HCT116 (cell line): Measurements from ENCODE around the gene ZFP36L2. TPM values are rescaled to one million over a fixed set of nuclear protein-coding genes. Genes with fewer than 3 reads are reported as not detected.

ENCODE experiments used
- ATAC-seq: fragments of 200-7000 bp; cut with Tn5 transposase; 2 replicates; pipeline ENCODE4 v1.9.1; 2020; ENCODE audit warnings: mild to moderate bottlenecking, moderate library complexity
- BruUV-seq: library from RNA; stranded (reverse); fragments of 400-500 nt; replicated peaks from 2 replicates; lab custom pipeline; 2021; lab: Mats Ljungman, UMichigan
- CTCF ChIA-PET: fragments of 300-600 bp; sonication (Branson Sonifier 250); formaldehyde crosslinking; loops from one replicate; lab custom pipeline; 2021; ENCODE audit warnings: antibody characterized with exemption; lab: Charles Lee
- POLR2A ChIA-PET: fragments of 300-600, 350-600 bp; sonication (Branson Sonifier 250); formaldehyde crosslinking; loops from one replicate; lab custom pipeline; 2021; ENCODE audit warnings: antibody characterized with exemption; lab: Charles Lee
- RAD21 ChIA-PET, 2 experiments: fragments of 300-600 bp; sonication (Branson Sonifier 250); formaldehyde crosslinking; loops; one replicate each; lab custom pipeline; 2023; ENCODE audit warnings: low total read pairs in 2 of 2; ENCODE audit not compliant: uncharacterized antibody in 2 of 2, unreplicated experiment in 2 of 2, low non-redundant PET in 1 of 2; lab: Charles Lee
- DNase-seq: peaks from one replicate; pipeline ENCODE4 v3.0.0-alpha.2; 2010; ENCODE audit warnings: low read depth, low spot score
- H2AFZ ChIP-seq: fragments of 200-600 bp; shearing (Covaris generic), sonication (generic); 2 replicates; pipeline ENCODE4 v1.6.1; 2017; ENCODE audit warnings: low read depth, mixed run types, mixed read lengths, antibody characterized with exemption, low read length; ENCODE audit not compliant: poor library complexity, severe bottlenecking
- H3K27ac ChIP-seq: 2 replicates; pipeline ENCODE4 v1.5.1; 2012; ENCODE audit warnings: low read depth, low read length
- H3K27me3 ChIP-seq: fragments of 200-600 bp; sonication (generic); 2 replicates; pipeline ENCODE4 v1.6.1; 2016; ENCODE audit warnings: mixed run types, low read length, mixed read lengths; ENCODE audit not compliant: insufficient read depth
- H3K36me3 ChIP-seq, 2 experiments: fragments of 200-500 bp in 1 of 2; fragments of 200-600 bp in 1 of 2; sonication (Bioruptor generic) in 1 of 2; sonication (generic) in 1 of 2; 2 replicates each; pipeline versions ENCODE4 v1.5.1 to v1.6.1; 2014 to 2016; ENCODE audit warnings: low read length in 2 of 2, inconsistent platforms in 1 of 2, mixed read lengths in 1 of 2, mixed run types in 1 of 2; ENCODE audit not compliant: insufficient read depth in 2 of 2, control insufficient read depth in 1 of 2
- H3K4me1 ChIP-seq, 2 experiments: fragments of 200-600 bp in 1 of 2; sonication (generic) in 1 of 2; 2 replicates each; pipeline versions ENCODE4 v1.5.1 to v1.6.1; 2012 to 2017; ENCODE audit warnings: low read length in 2 of 2, inconsistent platforms in 1 of 2, mild to moderate bottlenecking in 1 of 2, mixed read lengths in 1 of 2, mixed run types in 1 of 2, moderate library complexity in 1 of 2; ENCODE audit not compliant: insufficient read depth in 2 of 2, control insufficient read depth in 1 of 2
- H3K4me2 ChIP-seq: fragments of 200-600 bp; sonication (generic); 2 replicates; pipeline ENCODE4 v1.6.1; 2017; ENCODE audit warnings: mixed run types, low read length, mixed read lengths
- H3K4me3 ChIP-seq, 2 experiments: fragments of 200-600 bp in 1 of 2; sonication (generic) in 1 of 2; replicated peaks in 1 of 2; 2 replicates each; pipeline ENCODE4 v1.5.1; 2011 to 2016; ENCODE audit warnings: low read length in 2 of 2, control low read depth in 1 of 2, low read depth in 1 of 2, mild to moderate bottlenecking in 1 of 2, mixed read lengths in 1 of 2, mixed run types in 1 of 2
- H3K79me2 ChIP-seq: fragments of 200-600 bp; sonication (generic); 2 replicates; pipeline ENCODE4 v1.6.1; 2017; ENCODE audit warnings: mild to moderate bottlenecking, mixed run types, low read length, moderate library complexity, mixed read lengths; ENCODE audit not compliant: insufficient read depth
- H3K9ac ChIP-seq: fragments of 200-600 bp; sonication (generic); 2 replicates; pipeline ENCODE4 v1.6.1; 2016; ENCODE audit warnings: low read length, mixed read lengths
- H3K9me2 ChIP-seq: fragments of 200-600 bp; sonication (generic), shearing (Covaris generic); 2 replicates; pipeline ENCODE4 v1.6.1; 2017; ENCODE audit warnings: mixed run types, mild to moderate bottlenecking, moderate library complexity; ENCODE audit not compliant: insufficient read depth
- H3K9me3 ChIP-seq, 2 experiments: fragments of 200-500 bp in 1 of 2; fragments of 200-600 bp in 1 of 2; sonication (Bioruptor generic) in 1 of 2; sonication (generic) in 1 of 2; 2 replicates each; pipeline ENCODE4 v1.6.1; 2014 to 2017; ENCODE audit warnings: low read length in 2 of 2, mixed read lengths in 2 of 2, inconsistent platforms in 1 of 2, low read depth in 1 of 2, mild to moderate bottlenecking in 1 of 2, mixed run types in 1 of 2, moderate library complexity in 1 of 2; ENCODE audit not compliant: control insufficient read depth in 1 of 2, insufficient read depth in 1 of 2
- H4K20me1 ChIP-seq: fragments of 200-600 bp; sonication (generic), shearing (Covaris generic); 2 replicates; pipeline ENCODE4 v1.6.1; 2017; ENCODE audit warnings: mixed run types, mild to moderate bottlenecking, moderate library complexity; ENCODE audit not compliant: insufficient read depth
- CEBPB ChIP-seq: IDR thresholded peaks from 2 replicates; pipeline ENCODE4 v1.6.1; 2012; ENCODE audit warnings: low read depth
- CTCF ChIP-seq, 3 experiments: fragments of 200-600 bp in 1 of 3; sonication (generic) in 1 of 3; IDR thresholded peaks in 2 of 3; conservative IDR thresholded peaks in 1 of 3; 2 replicates each; pipeline ENCODE4 v1.5.1; 2012 to 2017; ENCODE audit warnings: low read depth in 2 of 3, low read length in 2 of 3, antibody characterized with exemption in 1 of 3, borderline replicate concordance in 1 of 3, control low read depth in 1 of 3, mild to moderate bottlenecking in 1 of 3, mixed read lengths in 1 of 3, mixed run types in 1 of 3, moderate library complexity in 1 of 3; ENCODE audit not compliant: insufficient read depth in 1 of 3
- EGR1 ChIP-seq: IDR thresholded peaks from 2 replicates; pipeline ENCODE4 v1.6.1; 2012; ENCODE audit warnings: low read depth
- ELF1 ChIP-seq: IDR thresholded peaks from 2 replicates; pipeline ENCODE4 v1.6.1; 2012; ENCODE audit warnings: low read depth, borderline replicate concordance
- JUND ChIP-seq: IDR thresholded peaks from 2 replicates; pipeline ENCODE4 v1.6.1; 2012
- POLR2AphosphoS5 ChIP-seq: IDR thresholded peaks from 2 replicates; pipeline ENCODE4 v1.6.1; 2011; ENCODE audit warnings: mild to moderate bottlenecking, low read depth, low read length, moderate library complexity
- REST ChIP-seq: IDR thresholded peaks from 2 replicates; pipeline ENCODE4 v1.6.1; 2012; ENCODE audit warnings: low read depth
- ZFX ChIP-seq: fragments of 450-650 bp; IDR thresholded peaks from 2 replicates; pipeline ENCODE4 v1.6.1; 2017
- intact Hi-C: fragments of 100-400 bp; cut with micrococcal nuclease; formaldehyde crosslinking; loops from 2 replicates; pipeline ENCODE4 v1.10.0; 2022
- total RNA-seq: library from RNA; stranded (reverse); gene quantifications from one replicate; pipeline ENCODE4 v1.2.1, GENCODE V29; 2021; ENCODE audit not compliant: unreplicated experiment

The ZFP36L2 gene
- total RNA-seq, 1 experiment from 2014 or later: 30.3 TPM

GRCh38 chr2:43269074-43269572, 42.7 kb upstream of the ZFP36L2 start:
- Histone ChIP-seq H2AFZ (no peak overlapping the region), H3K36me3 (no peaks in the 10 kb centered on the region), H3K79me2 (no peaks in the 10 kb centered on the region), H4K20me1 (no peaks in the 10 kb centered on the region), H3K27ac (no peak overlapping the region), H3K4me2 (no peak overlapping the region), H3K9me2 (no peaks in the 10 kb centered on the region), H3K4me3 (no peak overlapping the region), H3K9me3 (no peaks in the 10 kb centered on the region), H3K9ac (no peak overlapping the region), H3K27me3 (no peaks in the 10 kb centered on the region), H3K4me1 (no peaks in the 10 kb centered on the region)
- BruUV-seq: no TSS peak
- intact Hi-C loops: no loop called here
- no peak for ATAC-seq
- no peak for TF ChIP-seq CEBPB
- TF ChIP-seq CTCF (IDR thresholded peaks at IDR 0.05 in 2 of 3, conservative IDR thresholded peaks at IDR 0.05 in 1 of 3; ENCODE audit: borderline replicate concordance in 1 of 3, insufficient read depth in 1 of 3, low read depth in 2 of 3, low read length in 2 of 3): no peak
- no peak for TF ChIP-seq EGR1
- no peak for TF ChIP-seq REST
- no peak for TF ChIP-seq JUND
- TF ChIP-seq POLR2AphosphoS5: no peak
- TF ChIP-seq ZFX: no peak
- TF ChIP-seq ELF1: no peak
- RAD21 ChIA-PET: no interaction called here
- no peak for DNase-seq
- CTCF ChIA-PET: no interaction called here
- POLR2A ChIA-PET: no interaction called here
